Dedifferentiated amniotic fluid mesenchymal stem cell (primary cell): ENCODE data around the gene LSAMP.
"Not testable (repeated sequence)": the region's sequence is repeated elsewhere in the genome, so short reads cannot be mapped to it uniquely, and the experiment has no call there.

ENCODE experiments used
- DNase-seq: peaks from one replicate; pipeline ENCODE4 v3.0.0-alpha.2; 2016; ENCODE audit errors: extremely low spot score

LSAMP gene

GRCh38 chr3:115800489-115801075 lies 644.7 kb downstream of the LSAMP start:
- DNase-seq, result peak; percentile 30

- DNase-seq, result not testable (repeated sequence)
These were observed 645.2 kb downstream of the LSAMP start for GRCh38 chr3:115800065-115800464.

- no peak for DNase-seq
These were observed 652.9 kb downstream of the LSAMP start for GRCh38 chr3:115792206-115792955.

- DNase-seq, result not testable (repeated sequence)
These were observed 653.8 kb downstream of the LSAMP start for GRCh38 chr3:115791271-115792153.

- DNase-seq, result peak; percentile 85
These were observed 654.5 kb downstream of the LSAMP start for GRCh38 chr3:115790759-115791158.

GRCh38 chr3:115789481-115789880 lies 655.8 kb downstream of the LSAMP start:
- DNase-seq, result no peak

GRCh38 chr3:115788921-115789470 lies 656.3 kb downstream of the LSAMP start:
- DNase-seq, result peak; percentile 40

- no peak for DNase-seq
These were observed 657.5 kb downstream of the LSAMP start for GRCh38 chr3:115787818-115788217.

GRCh38 chr3:115785782-115786181 lies 659.5 kb downstream of the LSAMP start:
- DNase-seq, result no peak

- DNase-seq, result peak; percentile 82
These were observed 660.3 kb downstream of the LSAMP start for GRCh38 chr3:115784739-115785536.

- peak; percentile 80 for DNase-seq
These were observed 661.1 kb downstream of the LSAMP start for GRCh38 chr3:115783938-115784738.

GRCh38 chr3:115783426-115783825 lies 661.9 kb downstream of the LSAMP start:
- not testable (repeated sequence) for DNase-seq

- no peak for DNase-seq
These were observed 666.3 kb downstream of the LSAMP start for GRCh38 chr3:115779011-115779410.

GRCh38 chr3:115772951-115773350 lies 672.3 kb downstream of the LSAMP start:
- no peak for DNase-seq

- no peak for DNase-seq
These were observed 676.6 kb downstream of the LSAMP start for GRCh38 chr3:115768661-115769060.

GRCh38 chr3:115766587-115767482 lies 678.5 kb downstream of the LSAMP start:
- peak; percentile 34 for DNase-seq

GRCh38 chr3:115761927-115762305 lies 683.4 kb downstream of the LSAMP start:
- no peak for DNase-seq

GRCh38 chr3:115760716-115761115 lies 684.6 kb downstream of the LSAMP start:
- no peak for DNase-seq

- no peak for DNase-seq
These were observed 687.1 kb downstream of the LSAMP start for GRCh38 chr3:115758076-115758763.
